Measurements from ENCODE around the gene CCDC170.

The CCDC170 gene

GRCh38 chr6:151609146-151609902 lies 115.5 kb downstream of the CCDC170 start:
- FAIRE-seq, result no peak
- no peak for DNase-seq (ENCODE audit: insufficient read length, low spot score)

DNA sequence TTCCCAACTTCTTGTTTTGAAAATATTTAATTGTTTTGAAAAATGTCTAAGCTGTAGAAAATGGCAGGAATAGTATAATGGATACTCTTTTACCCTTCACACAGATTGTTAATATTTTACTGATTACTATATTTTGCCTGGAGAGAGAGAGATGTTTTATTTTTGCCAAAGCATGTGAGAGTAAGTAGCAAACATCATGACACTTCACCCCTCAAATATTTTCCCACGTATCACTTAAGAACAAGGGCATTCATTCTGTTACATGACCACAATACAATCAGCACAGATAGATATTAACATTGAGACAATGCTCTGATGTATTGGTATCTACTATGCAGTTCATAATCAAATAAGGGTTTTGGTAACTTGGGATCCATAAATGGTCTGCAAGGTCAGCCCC lies 116.5 kb downstream of the CCDC170 start:
- FAIRE-seq (no peak), DNase-seq (ENCODE audit: insufficient read length, low spot score) (no peak)

- DNase-seq (ENCODE audit: insufficient read length, low spot score), result no peak
- FAIRE-seq, result no peak
Measured at GRCh38 chr6:151614630-151615029, 120.8 kb downstream of the CCDC170 start.

GRCh38 chr6:151616091-151616513 lies 122.3 kb downstream of the CCDC170 start:
- no peak for FAIRE-seq

DNA sequence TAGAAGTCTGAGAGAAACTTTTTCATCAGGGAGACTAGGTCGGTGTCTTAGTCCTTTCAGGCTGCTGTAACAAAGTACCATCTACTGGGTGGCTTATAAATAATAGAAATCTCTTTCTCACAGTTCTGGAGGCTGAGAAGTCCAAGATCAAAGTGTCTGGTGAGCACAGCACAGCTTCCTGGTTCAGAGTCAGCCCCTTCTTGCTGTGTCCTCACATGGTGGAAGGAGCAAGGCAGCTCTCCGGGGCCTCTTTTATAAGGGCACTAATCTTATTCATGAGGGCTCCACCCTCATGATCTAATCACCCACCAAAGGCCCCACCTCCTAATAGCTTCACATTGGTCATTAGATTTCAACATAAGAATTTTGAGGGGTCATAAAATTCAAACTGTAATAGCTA lies 122.8 kb downstream of the CCDC170 start:
- DNase-seq (ENCODE audit: insufficient read length, low spot score) (no peak), FAIRE-seq (no peak)

More at GRCh38 chr6:151616091-151616513, 122.3 kb downstream of the CCDC170 start:
- DNase-seq (ENCODE audit: insufficient read length, low spot score), result no peak

GRCh38 chr6:151617539-151617938 lies 123.7 kb downstream of the CCDC170 start:
- FAIRE-seq, result no peak

DNA sequence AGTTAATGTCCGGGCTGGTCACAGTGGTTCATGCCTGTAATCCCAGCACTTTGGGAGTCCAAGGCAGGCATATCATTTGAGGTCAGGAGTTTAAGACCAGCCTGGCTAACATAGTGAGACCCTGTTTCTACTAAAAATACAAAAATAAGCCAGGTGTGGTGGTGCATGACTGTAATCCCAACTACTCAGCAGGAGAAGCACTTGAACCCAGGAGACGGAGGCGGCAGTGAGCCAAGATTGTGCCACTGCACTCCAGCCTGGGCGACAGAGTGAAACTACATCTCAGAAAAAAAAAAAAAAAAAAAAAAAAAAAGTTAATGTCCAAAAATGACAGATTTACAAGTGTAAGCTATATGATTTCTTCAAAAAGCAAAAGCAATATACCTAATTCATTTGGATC lies 124.9 kb downstream of the CCDC170 start:
- FAIRE-seq, result no peak
- DNase-seq (ENCODE audit: insufficient read length, low spot score), result no peak

More at GRCh38 chr6:151617539-151617938, 123.7 kb downstream of the CCDC170 start:
- DNase-seq (ENCODE audit: insufficient read length, low spot score), result no peak

DNA sequence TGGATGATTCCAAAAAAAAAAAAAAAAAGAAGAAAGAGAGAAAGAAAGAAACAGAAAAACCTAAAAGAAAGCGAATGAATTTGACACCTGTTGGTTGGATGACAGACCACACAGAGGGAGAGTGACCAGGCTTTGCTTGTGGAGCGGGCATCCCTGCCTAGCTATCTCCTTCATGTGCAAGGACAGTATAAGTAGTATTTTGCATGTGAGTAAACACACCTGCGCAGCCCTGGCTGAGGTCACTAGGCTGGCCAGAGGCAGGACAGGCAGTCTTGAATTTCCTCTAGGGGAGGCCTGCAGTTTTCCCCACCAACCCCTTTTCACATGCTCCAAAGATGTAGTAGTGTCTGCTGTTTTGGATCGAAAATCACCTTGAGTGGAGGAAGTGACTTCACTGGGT lies 126.4 kb downstream of the CCDC170 start:
- no peak for DNase-seq (ENCODE audit: insufficient read length, low spot score)

DNA sequence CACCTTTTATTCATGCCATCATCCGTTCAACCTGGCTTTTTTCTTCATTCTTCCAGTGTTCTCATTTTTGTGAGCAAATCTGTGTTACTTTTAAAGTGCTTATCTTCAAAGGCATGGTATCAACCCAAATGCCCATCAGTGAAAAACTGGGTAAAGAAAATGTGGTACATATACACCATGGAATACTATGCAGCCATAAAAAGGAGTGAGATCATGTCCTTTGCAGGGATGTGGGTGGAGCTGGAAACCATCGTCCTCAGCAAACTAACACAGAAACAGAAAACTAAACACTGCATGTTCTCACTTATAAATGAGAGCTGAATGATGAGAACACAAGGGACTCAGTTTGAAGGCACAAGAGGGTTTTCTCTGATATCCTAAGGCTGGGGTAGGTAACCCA lies 130.3 kb downstream of the CCDC170 start:
- no peak for DNase-seq (ENCODE audit: insufficient read length, low spot score)
- no peak for FAIRE-seq

More for the DNA sequence above, 126.4 kb downstream of the CCDC170 start:
- no peak for FAIRE-seq

GRCh38 chr6:151624481-151624880 lies 130.7 kb downstream of the CCDC170 start:
- DNase-seq (ENCODE audit: insufficient read length, low spot score), result no peak
- no peak for FAIRE-seq

- no peak for FAIRE-seq
- no peak for DNase-seq (ENCODE audit: insufficient read length, low spot score)
Measured at GRCh38 chr6:151624900-151625536, 131.2 kb downstream of the CCDC170 start.

GRCh38 chr6:151627689-151628444 lies 134.1 kb downstream of the CCDC170 start:
- DNase-seq (ENCODE audit: insufficient read length, low spot score) (no peak), FAIRE-seq (no peak)

GRCh38 chr6:151629791-151630190 lies 136.0 kb downstream of the CCDC170 start:
- DNase-seq (ENCODE audit: insufficient read length, low spot score) (no peak), FAIRE-seq (no peak)

- FAIRE-seq (no peak), DNase-seq (ENCODE audit: insufficient read length, low spot score) (no peak)
Measured at GRCh38 chr6:151630387-151630786, 136.6 kb downstream of the CCDC170 start.

DNA sequence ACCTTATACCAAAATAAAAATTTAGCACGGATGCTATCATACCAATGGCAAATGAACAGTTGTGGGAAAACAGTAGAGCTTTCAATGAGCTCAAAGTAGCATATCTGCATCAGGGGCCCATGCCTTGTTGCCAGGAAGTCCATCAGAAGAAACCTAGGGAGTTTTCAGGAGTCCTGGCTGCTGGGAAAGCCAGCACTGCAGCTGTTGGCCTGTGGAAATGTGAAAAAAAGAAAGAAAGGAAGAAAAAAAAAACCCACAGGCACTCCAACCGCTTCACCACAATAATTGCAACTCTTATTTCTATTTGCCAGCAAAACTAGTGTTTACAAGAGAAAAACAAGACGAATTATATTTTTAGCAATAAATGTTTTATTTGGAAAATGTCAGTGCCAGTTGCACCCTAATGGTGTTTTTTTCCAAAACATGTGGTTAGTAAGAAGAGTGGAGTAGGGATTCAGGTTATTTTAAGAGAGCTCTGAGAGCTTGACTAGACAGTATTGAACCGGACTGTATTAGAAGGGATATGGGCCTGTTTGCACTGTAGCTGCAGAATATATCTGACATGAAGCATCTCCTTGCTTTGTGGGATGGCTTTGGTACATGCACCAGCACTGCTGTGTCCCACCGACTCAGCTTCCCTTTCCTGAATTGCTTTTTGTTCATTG lies 137.3 kb downstream of the CCDC170 start:
- FAIRE-seq, result no peak

DNA sequence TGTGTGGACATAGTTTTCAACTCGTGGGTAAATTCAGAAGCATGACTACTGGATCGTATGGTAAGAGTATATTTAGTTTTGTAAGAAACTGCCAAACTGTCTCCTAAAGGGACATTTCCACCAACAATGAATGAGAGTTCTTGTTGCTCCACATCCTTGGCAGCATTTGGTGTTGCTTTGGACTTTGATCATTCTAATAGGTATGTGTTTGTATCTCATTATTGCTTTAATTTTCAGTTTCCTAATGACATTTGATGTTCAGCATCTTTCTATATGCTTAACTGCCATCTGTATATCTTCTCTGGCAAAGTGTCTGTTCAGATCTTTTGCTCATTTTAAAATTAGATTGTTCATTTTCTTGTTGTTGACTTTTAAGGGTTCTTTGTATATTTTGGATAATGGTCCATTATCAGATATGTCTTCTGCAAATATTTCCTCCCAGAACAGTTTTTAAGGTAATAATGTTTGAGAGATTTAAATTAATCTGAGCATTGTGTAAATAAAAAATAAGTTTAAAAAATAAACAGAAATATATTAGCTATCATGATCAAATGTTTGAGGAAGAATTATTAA lies 138.7 kb downstream of the CCDC170 start:
- DNase-seq (ENCODE audit: insufficient read length, low spot score) (no peak), FAIRE-seq (no peak)

More for the DNA sequence above, 137.3 kb downstream of the CCDC170 start:
- DNase-seq (ENCODE audit: insufficient read length, low spot score), result no peak

GRCh38 chr6:151633526-151634335 lies 139.9 kb downstream of the CCDC170 start:
- DNase-seq (ENCODE audit: insufficient read length, low spot score) (no peak), FAIRE-seq (no peak)

- FAIRE-seq, result no peak
- DNase-seq (ENCODE audit: insufficient read length, low spot score), result no peak
Measured at GRCh38 chr6:151634336-151634720, 140.5 kb downstream of the CCDC170 start.

DNA sequence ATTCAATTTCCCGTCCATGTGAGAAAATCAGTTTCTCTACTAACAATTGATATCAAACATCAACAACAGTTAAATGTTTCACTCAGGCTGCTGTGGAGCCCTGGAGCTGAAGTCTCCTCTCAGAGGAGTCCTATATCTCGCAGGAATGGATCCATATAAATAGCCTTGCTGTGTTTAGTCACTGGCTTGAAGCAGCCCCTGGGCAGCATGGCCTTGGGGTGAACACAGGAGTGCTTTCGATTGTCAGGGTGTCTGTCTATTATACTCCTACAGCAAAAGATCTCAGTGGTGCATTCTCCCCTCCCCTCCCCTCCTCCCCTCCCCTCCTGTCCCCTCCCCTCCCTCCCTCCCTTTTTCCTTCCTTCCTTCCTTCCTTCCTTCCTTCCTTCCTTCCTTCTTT lies 141.9 kb downstream of the CCDC170 start:
- FAIRE-seq, result no peak
- DNase-seq (ENCODE audit: insufficient read length, low spot score), result no peak

- DNase-seq (ENCODE audit: insufficient read length, low spot score) (no peak), FAIRE-seq (no peak)
Measured at GRCh38 chr6:151637814-151638213, 144.0 kb downstream of the CCDC170 start.

All from HTR-8/SVneo (cell line).